HG02610 (cell line): ENCODE data around the gene PLA1A.

ENCODE experiments used
- ATAC-seq: cut with Tn5 transposase; IDR thresholded peaks from one replicate; pipeline ENCODE4 v1.9.1; 2021; ENCODE audit warnings: mild to moderate bottlenecking, moderate library complexity; ENCODE audit not compliant: unreplicated experiment

The PLA1A gene

GRCh38 chr3:119604878-119605277 lies 7.2 kb downstream of the PLA1A start:
- no peak for ATAC-seq

GRCh38 chr3:119608405-119609000 lies 10.8 kb downstream of the PLA1A start:
- ATAC-seq: no peak

DNA sequence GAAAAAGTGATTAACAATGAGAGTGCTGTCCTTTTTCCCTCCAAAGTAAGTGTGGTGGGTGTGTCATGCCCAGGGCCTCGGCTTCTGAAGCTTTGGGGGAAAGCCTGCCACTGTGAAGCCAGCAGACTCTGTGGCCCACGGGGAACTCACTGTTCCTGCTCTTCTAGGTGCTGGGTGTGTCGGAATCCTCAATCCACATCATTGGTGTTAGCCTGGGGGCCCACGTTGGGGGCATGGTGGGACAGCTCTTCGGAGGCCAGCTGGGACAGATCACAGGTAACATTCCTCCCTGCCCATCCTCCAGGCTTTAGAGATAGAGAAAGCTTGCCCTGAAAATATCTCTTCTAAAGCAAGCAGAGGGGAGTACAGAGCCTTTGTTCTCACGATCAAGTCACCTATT lies 11.6 kb downstream of the PLA1A start:
- ATAC-seq: no peak

DNA sequence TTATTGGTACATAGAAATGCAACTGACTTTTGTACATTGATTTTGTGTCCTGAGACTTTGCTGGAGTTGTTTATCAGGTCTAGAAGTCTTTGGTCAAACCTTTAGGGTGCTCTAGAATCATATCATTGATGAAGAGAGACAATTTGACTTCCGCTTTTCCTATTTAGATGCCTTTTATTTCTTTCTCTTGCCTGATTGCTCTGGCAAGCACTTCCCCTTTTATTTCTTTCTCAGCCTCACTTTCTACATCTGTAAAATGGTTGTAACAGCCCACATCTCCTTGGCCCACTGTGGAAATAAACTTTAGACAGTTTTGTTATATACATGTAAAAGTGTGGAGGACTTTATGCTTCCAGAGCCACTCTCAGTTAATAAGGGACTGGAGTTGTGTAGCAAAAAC lies 14.0 kb downstream of the PLA1A start:
- no peak for ATAC-seq

GRCh38 chr3:119613201-119613600 lies 15.5 kb downstream of the PLA1A start:
- peak; percentile 85 for ATAC-seq

DNA sequence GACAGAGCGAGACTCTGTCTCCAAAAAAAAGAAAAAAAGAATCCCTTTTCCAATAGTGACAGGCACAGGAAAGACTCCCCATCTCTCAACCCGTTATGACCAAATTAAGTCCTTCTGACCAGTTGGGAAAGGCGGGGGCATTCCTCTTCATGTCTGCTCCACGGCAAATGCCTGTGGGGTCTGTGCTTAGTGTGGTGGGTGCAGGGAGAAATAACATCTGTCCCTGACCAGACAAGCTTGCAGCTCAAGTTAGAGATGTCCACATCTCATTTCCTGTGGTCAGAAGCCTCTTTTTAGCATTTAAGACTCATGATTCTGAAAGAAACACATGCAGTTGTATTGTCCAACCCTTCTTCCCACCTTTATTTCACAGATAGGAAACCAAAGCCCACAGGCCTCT lies 16.2 kb downstream of the PLA1A start:
- no peak for ATAC-seq

GRCh38 chr3:119616056-119616455 lies 18.4 kb downstream of the PLA1A start:
- no peak for ATAC-seq

- no peak for ATAC-seq
Observed at GRCh38 chr3:119619094-119619493, 21.4 kb downstream of the PLA1A start.

- ATAC-seq: no peak
Observed at GRCh38 chr3:119620899-119621298, 23.2 kb downstream of the PLA1A start.

DNA sequence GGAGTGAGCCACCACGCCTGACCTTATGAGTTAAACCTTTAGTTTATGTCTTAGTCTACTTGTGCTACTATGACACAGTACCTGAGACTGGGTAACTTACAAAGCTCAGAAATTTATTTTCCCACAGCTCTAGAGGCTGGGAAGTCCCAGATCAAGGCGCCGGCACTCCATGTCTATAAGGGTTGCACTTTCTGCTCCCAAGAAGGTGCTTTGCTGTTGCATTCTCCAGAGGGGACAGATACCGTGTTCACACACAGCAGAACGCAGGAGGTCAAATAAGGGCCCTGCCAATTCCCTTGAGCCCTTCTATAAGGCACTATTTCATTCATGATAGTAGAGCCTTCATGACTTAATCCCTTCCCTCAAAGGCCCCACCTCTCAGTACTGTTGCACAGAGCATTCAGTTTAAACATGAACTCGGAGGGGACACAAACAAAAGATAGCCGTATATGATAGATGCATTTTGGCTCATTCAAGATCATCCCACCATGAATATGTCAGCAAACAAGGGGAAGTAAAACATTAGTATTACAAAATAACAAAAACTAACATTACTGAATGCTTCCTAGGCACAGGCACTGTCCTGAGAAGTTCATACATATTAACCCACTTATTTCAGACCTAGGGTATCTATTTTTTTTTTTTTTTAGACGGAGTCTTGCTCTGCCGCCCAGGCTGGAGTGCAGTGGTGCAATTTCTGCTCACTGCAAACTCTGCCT lies 26.5 kb downstream of the PLA1A start:
- peak; percentile 39 for ATAC-seq

GRCh38 chr3:119625451-119626153 lies 27.9 kb downstream of the PLA1A start:
- ATAC-seq: no peak

- no peak for ATAC-seq
Observed at GRCh38 chr3:119626196-119626595, 28.5 kb downstream of the PLA1A start.

DNA sequence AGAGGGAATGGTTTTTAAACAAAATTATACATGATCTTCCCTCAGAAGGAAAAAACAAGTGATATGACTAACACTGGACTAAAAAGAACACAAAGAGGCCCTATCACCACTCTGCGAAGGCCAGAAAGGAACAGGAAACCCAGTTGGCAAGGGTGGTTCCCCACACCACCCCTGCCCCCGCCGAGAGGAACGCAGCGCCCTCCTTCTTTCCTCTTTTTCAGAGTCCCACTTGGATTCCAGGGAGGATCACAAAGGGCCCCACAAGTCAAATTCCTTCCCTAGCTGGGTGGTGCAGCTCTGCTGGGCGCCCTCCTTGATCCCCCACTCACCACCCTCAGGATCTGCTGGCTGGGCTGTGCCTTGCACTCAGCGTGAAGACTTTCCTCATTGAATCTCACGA lies 29.8 kb downstream of the PLA1A start:
- no peak for ATAC-seq

DNA sequence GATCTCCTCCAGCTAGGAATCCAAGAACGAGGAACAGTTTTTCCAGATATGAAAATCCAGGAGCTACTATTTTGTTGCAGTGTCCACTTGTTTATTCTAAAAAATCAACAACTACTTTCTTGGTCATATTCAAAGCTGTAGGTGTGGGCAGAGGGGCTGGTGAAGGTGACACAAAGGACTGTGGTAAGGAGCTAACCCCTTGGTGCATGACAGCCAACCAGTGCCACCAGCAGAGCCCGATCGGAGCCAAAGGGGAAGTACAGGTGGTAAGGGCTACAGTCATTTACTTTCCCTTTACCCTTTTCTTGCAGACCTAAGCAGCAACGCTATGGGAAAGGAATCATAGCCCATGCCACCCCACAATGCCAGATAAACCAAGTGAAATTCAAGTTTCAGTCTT lies 30.7 kb downstream of the PLA1A start:
- ATAC-seq: peak; percentile 62

DNA sequence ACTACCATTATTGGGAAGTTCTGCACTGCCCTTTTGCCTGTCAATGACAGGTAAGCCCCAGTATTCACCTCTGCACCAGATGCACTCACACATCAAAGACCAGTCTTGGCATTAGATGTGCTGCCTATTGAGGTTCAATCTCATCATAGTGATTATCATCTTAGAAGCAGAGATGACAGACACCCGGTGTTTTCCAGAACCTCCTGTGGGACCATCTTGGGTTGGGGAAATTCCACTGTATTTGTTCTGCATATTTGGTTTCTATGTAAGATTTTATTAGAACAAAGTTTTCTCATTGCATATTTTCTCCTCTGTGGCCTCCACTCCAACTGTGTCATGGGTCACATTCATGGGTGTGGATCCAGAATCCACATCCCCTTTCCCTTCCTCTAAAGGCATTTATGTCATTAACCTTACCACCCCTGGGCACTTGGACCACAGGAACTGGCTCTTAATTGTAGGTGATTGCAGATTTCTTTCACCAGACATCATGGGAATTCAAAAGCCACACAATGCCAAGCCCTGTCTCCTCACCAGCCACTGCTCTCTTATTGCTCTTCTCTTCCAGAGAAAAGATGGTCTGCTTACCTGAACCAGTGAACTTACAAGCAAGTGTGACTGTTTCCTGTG lies 31.2 kb downstream of the PLA1A start:
- ATAC-seq: peak; percentile 49

DNA sequence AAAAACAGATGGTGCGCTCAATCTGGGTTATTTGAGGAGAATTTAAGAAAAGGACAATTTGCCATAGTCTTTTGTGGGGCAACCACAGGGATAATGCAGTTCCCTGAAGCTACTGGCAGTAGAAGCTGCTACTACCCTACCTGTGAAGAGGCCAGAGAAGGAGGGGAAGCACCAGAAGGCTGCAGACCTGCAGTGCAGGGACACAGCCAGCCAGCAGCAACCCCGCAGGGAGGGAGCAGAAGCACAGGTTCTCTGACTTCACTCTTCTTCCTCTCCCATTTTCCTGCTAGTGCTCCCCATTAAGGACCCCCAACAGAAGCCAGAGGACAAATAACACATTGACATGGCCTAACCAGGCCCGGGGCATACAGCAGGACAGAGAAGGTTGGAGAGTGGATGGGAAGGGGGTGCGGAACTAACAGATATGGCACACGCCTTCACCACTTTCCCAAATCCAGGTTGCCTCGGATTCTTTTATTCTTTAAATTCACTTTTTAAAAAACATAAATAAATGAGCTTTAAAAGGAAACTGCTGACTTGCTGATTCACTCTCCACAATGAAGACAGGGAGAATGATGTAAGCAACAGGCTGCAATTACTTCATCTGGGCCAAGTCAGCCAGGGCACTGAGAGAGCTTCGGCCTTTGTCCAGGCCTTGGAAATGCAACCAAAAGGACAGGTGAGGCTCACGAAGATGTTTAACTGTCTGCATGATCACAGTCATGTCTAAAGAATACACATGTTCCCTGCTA lies 32.6 kb downstream of the PLA1A start:
- no peak for ATAC-seq

DNA sequence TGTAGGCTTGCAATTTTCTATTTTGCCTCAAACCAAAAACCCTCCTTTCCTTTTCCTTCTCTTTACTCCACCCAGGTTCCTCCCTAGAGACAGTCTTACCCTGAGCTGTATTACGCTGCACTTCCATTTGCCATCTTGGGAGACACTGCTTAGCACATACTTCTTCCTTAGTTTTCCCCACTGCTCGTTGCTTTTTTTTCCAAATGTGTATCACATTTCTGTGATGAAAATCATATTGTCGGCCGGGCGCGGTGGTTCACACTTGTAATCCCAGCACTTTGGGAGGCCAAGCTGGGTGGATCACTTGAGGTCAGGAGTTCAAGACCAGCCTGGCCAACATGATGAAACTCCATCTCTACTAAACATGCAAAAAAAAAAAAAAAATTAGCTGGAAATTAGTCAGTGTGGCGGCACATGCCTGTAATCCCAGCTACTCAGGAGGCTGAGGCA lies 33.2 kb downstream of the PLA1A start:
- no peak for ATAC-seq

DNA sequence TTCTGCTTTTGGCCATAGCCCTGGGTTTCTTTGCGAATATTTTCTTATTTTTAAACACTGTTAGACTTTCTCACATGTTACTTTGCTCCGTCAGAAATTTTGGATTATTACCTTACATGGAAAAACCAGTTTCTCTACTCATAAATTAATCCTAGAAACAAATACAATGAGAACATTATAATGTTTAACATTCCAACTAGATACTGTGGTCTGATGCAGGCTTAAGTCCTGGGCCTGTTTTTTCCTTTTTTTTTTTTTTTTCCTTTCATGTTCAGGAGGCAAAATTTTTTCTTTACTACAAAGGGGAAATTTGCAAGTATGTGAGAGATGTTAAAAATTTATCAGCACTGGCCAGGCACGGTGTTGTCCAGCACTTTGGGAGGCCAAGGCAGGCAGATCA lies 33.8 kb downstream of the PLA1A start:
- ATAC-seq: no peak

DNA sequence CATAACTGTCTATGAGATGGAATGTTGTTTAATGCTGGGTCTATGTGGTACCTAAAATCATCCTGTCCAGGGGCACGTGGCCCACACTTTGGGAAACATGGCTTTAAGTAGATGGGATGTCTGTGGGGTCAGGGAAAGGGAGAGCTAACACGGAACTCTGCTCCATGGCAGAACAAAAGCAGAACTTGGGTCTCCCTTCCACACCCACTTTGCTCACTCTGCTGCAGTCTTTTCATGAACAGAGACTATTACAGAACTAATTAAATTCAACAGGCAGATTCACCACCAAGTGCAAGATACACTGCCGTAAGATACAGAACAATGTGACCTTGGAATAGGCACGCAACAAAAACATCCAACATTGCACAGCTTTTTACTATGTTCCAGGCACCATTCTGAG lies 34.5 kb downstream of the PLA1A start:
- no peak for ATAC-seq

- no peak for ATAC-seq
Observed at GRCh38 chr3:119632829-119633228, 35.1 kb downstream of the PLA1A start.

DNA sequence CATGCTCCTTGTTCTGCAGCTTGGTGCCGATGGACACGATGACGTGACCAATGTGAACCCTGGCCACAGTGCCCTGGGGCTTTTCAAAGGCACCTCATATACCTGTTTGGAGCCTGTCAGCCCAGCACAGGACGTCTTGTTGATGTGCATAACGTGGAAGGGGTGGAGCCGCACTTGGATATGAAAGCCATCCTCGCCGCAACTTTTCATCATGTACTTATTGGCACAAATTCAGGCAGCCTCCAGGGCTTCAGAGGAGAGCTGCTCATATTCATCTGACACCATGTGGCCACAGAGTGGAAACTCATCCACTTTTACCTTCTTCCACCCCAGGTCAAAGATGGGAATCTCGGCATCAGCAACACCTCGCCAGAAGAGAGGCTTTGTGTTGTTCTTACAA lies 38.0 kb downstream of the PLA1A start:
- ATAC-seq: no peak
